Measurements from ENCODE around the gene NKX1-1. TPM values are rescaled to one million over a fixed set of nuclear protein-coding genes. Genes with fewer than 3 reads are reported as not detected.

NKX1-1 gene
- polyA plus RNA-seq, 1 donor (not counting 4 experiments of a cell fraction or from before 2014, with no cell fraction given) = not detected

DNA sequence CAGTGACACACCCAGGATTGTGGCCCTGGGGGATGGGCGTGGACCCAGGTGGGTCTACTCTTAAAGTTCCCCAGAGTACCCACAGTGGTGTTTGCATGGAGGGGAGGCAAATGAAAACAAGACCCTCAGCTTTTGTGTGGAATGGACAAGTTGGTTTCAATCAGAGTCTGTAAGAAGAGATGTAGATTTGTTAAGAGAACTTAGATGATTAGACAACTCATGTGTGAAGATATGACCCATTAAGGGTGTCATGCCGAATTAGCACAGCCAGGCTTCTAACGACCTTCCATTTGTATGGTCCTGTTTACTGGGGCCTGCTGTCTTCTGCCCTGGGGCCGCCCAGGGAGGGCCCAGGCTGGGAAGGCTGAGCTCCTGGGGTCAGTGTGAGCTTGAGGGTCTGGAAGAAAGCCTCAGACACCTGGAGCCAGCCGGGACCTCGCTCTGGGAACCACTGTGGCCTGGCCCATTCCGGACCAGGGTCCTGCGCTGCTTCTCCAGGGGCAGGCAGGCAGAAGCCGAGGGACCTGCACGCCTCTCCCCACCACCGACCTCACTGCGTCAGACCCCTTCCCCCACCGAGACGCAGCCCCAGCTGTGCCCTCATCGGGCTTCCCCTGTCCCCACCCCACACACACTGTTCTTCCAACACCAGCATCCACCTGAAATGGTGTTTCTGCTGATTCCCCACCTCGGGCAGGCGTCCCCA, 38.9 kb downstream of the NKX1-1 start:
- Histone ChIP-seq H3K27ac (ENCODE audit: control insufficient read depth, insufficient read depth, low read length) (no peak overlapping the region), H3K4me1 (ENCODE audit: control insufficient read depth, extremely low read depth, insufficient read depth, low read length) (peaks cover 7% of the 10 kb centered on the region), H2AFZ (ENCODE audit: control insufficient read depth, low read length) (no peak overlapping the region), H3K9me1 (ENCODE audit: control insufficient read depth, extremely low read depth, insufficient read depth, low read length) (no peaks in the 10 kb centered on the region), H3K36me3 (ENCODE audit: control insufficient read depth in 2 of 2, extremely low read depth in 1 of 2, insufficient read depth in 2 of 2, low read length in 2 of 2) (peaks cover 8 to 10% of the 10 kb centered on the region in 2 experiments), H4K20me1 (ENCODE audit: control insufficient read depth, extremely low read depth, insufficient read depth, low read length) (no peaks in the 10 kb centered on the region), H3K4me3 (ENCODE audit: control insufficient read depth in 2 of 3, extremely low read depth in 1 of 3, insufficient read depth in 2 of 3, low read depth in 1 of 3, low read length in 3 of 3) (no peak overlapping the region), H3K27me3 (ENCODE audit: control insufficient read depth, extremely low read depth, insufficient read depth, low read length) (no peaks in the 10 kb centered on the region), H3K9ac (ENCODE audit: control insufficient read depth, extremely low read depth, insufficient read depth, low read length) (no peak overlapping the region), H3K9me3 (ENCODE audit: control insufficient read depth, low read depth, low read length) (no peaks in the 10 kb centered on the region), H3K79me2 (ENCODE audit: control insufficient read depth, insufficient read depth, low read length) (no peaks in the 10 kb centered on the region), H3K4me2 (ENCODE audit: control insufficient read depth, extremely low read depth, insufficient read depth, low read depth, low read length) (no peak overlapping the region)
- FAIRE-seq = no peak
- no peak for DNase-seq (ENCODE audit: low read depth, low spot score)
- TF ChIP-seq EZH2 (IDR thresholded peaks at IDR 0.05; ENCODE audit: low read length) = no peak
- TF ChIP-seq, protein P1, sequence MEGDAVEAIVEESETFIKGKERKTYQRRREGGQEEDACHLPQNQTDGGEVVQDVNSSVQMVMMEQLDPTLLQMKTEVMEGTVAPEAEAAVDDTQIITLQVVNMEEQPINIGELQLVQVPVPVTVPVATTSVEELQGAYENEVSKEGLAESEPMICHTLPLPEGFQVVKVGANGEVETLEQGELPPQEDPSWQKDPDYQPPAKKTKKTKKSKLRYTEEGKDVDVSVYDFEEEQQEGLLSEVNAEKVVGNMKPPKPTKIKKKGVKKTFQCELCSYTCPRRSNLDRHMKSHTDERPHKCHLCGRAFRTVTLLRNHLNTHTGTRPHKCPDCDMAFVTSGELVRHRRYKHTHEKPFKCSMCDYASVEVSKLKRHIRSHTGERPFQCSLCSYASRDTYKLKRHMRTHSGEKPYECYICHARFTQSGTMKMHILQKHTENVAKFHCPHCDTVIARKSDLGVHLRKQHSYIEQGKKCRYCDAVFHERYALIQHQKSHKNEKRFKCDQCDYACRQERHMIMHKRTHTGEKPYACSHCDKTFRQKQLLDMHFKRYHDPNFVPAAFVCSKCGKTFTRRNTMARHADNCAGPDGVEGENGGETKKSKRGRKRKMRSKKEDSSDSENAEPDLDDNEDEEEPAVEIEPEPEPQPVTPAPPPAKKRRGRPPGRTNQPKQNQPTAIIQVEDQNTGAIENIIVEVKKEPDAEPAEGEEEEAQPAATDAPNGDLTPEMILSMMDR (optimal IDR thresholded peaks at IDR 0.05 in 1 of 3, IDR thresholded peaks at IDR 0.05 in 1 of 3, conservative IDR thresholded peaks at IDR 0.05 in 1 of 3; ENCODE audit: extremely low read depth in 1 of 3, insufficient read depth in 2 of 3, low read length in 3 of 3) = no peak
- dilution Hi-C loops (cut with MboI; ENCODE audit: extremely low pct_ligation_motif_present, low sequenced_read_pairs) = no loop called here

DNA sequence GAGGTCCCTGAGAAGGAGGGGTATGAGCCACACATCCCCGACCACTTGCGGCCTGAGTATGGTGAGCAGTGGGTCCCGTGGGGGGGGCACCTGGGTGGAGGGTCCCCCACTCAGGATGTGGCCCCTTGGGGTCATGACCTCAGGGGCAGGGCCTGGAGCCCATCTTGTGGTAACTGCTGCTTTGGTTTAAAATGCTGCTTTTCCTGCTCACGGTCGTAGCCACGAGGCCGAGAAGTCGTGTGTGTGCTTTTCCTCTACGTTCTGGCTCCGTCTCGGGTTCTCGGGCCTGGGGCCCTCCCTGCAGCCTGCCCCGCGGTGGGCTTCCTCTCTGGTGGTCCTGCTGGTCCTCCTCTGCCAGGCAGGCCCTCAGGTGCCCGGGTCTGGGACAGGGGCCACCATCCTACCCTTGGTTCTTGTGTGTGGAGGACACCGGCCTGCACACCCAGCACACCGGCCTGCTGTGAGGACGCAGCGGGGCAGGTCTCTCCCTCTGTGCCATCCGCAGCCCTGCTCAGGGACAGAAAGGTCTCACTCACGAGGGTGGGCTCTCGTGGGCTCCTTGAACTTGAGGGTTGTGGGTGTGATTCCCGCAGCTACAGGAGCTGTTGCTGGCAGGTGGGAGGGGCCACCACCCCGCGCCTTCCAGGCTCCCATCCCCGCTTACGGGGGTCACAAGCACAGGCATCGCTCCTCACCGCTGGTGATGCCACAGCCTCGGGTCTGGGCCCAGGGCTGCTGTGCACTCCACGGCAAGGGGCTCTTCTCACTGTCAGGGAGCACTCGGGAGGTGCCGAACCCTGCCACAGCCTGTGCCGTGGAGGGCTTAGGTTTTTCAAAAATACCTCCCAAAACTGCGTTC, 39.6 kb downstream of the NKX1-1 start:
- Histone ChIP-seq H3K4me2 (ENCODE audit: control insufficient read depth, extremely low read depth, insufficient read depth, low read depth, low read length) (no peak overlapping the region), H3K36me3 (ENCODE audit: control insufficient read depth in 2 of 2, extremely low read depth in 1 of 2, insufficient read depth in 2 of 2, low read length in 2 of 2) (peaks cover 9 to 10% of the 10 kb centered on the region in 2 experiments), H3K27ac (ENCODE audit: control insufficient read depth, insufficient read depth, low read length) (no peak overlapping the region), H4K20me1 (ENCODE audit: control insufficient read depth, extremely low read depth, insufficient read depth, low read length) (no peaks in the 10 kb centered on the region), H3K9me3 (ENCODE audit: control insufficient read depth, low read depth, low read length) (no peaks in the 10 kb centered on the region), H2AFZ (ENCODE audit: control insufficient read depth, low read length) (no peak overlapping the region), H3K27me3 (ENCODE audit: control insufficient read depth, extremely low read depth, insufficient read depth, low read length) (no peaks in the 10 kb centered on the region), H3K79me2 (ENCODE audit: control insufficient read depth, insufficient read depth, low read length) (no peaks in the 10 kb centered on the region), H3K4me1 (ENCODE audit: control insufficient read depth, extremely low read depth, insufficient read depth, low read length) (peaks cover 7% of the 10 kb centered on the region), H3K9ac (ENCODE audit: control insufficient read depth, extremely low read depth, insufficient read depth, low read length) (no peak overlapping the region), H3K9me1 (ENCODE audit: control insufficient read depth, extremely low read depth, insufficient read depth, low read length) (no peaks in the 10 kb centered on the region), H3K4me3 (ENCODE audit: control insufficient read depth in 2 of 3, extremely low read depth in 1 of 3, insufficient read depth in 2 of 3, low read depth in 1 of 3, low read length in 3 of 3) (no peak overlapping the region)
- TF ChIP-seq, protein P1 (optimal IDR thresholded peaks at IDR 0.05 in 1 of 3, IDR thresholded peaks at IDR 0.05 in 1 of 3, conservative IDR thresholded peaks at IDR 0.05 in 1 of 3; ENCODE audit: extremely low read depth in 1 of 3, insufficient read depth in 2 of 3, low read length in 3 of 3) = no peak
- TF ChIP-seq EZH2 (IDR thresholded peaks at IDR 0.05; ENCODE audit: low read length) = no peak
- FAIRE-seq (no peak), DNase-seq (ENCODE audit: low read depth, low spot score) (no peak)
- dilution Hi-C loops (cut with MboI; ENCODE audit: extremely low pct_ligation_motif_present, low sequenced_read_pairs) = no loop called here
